HG03354 (cell line): Measurements from ENCODE around the gene ZNF638.

ENCODE experiments used
- ATAC-seq: cut with Tn5 transposase; IDR thresholded peaks from one replicate; pipeline ENCODE4 v1.9.1; 2021; ENCODE audit warnings: mild to moderate bottlenecking; ENCODE audit not compliant: unreplicated experiment, poor library complexity, severe bottlenecking

Gene ZNF638

GRCh38 chr2:71465961-71466300 is 134.3 kb downstream of the ZNF638 start:
- no peak for ATAC-seq

- no peak for ATAC-seq
Measured at GRCh38 chr2:71466301-71467179, 135.0 kb downstream of the ZNF638 start.

GRCh38 chr2:71467180-71467815 is 135.7 kb downstream of the ZNF638 start:
- ATAC-seq: no peak

GRCh38 chr2:71468279-71469015 is 136.9 kb downstream of the ZNF638 start:
- no peak for ATAC-seq

GRCh38 chr2:71469403-71470398 is 138.1 kb downstream of the ZNF638 start:
- no peak for ATAC-seq

- no peak for ATAC-seq
Measured at GRCh38 chr2:71471276-71471675, 139.7 kb downstream of the ZNF638 start.

- ATAC-seq: no peak
Measured at GRCh38 chr2:71472019-71472418, 140.4 kb downstream of the ZNF638 start.

GRCh38 chr2:71473346-71474031 is 141.9 kb downstream of the ZNF638 start:
- ATAC-seq: no peak

- no peak for ATAC-seq
Measured at GRCh38 chr2:71474116-71474743, 142.6 kb downstream of the ZNF638 start.

GRCh38 chr2:71474744-71475397 is 143.3 kb downstream of the ZNF638 start:
- no peak for ATAC-seq

GRCh38 chr2:71476495-71476894 is 144.9 kb downstream of the ZNF638 start:
- no peak for ATAC-seq

- ATAC-seq: no peak
Measured at GRCh38 chr2:71477231-71477691, 145.7 kb downstream of the ZNF638 start.

- no peak for ATAC-seq
Measured at GRCh38 chr2:71478806-71479205, 147.2 kb downstream of the ZNF638 start.

- ATAC-seq: no peak
Measured at GRCh38 chr2:71479261-71479660, 147.7 kb downstream of the ZNF638 start.

GRCh38 chr2:71481111-71481510 is 149.5 kb downstream of the ZNF638 start:
- ATAC-seq: no peak

- no peak for ATAC-seq
Measured at GRCh38 chr2:71482055-71482454, 150.5 kb downstream of the ZNF638 start.

GRCh38 chr2:71483246-71483645 is 151.7 kb downstream of the ZNF638 start:
- no peak for ATAC-seq

- no peak for ATAC-seq
Measured at GRCh38 chr2:71484354-71484753, 152.8 kb downstream of the ZNF638 start.
